ENCODE measurements around the gene CTCF. TPM values are rescaled to one million over a fixed set of nuclear protein-coding genes. Genes with fewer than 3 reads are reported as not detected.

The CTCF gene
- total and polyA plus RNA-seq, 4 experiments from 2014 or later, result 26.5 to 85.7 (median 71.2) TPM

DNA sequence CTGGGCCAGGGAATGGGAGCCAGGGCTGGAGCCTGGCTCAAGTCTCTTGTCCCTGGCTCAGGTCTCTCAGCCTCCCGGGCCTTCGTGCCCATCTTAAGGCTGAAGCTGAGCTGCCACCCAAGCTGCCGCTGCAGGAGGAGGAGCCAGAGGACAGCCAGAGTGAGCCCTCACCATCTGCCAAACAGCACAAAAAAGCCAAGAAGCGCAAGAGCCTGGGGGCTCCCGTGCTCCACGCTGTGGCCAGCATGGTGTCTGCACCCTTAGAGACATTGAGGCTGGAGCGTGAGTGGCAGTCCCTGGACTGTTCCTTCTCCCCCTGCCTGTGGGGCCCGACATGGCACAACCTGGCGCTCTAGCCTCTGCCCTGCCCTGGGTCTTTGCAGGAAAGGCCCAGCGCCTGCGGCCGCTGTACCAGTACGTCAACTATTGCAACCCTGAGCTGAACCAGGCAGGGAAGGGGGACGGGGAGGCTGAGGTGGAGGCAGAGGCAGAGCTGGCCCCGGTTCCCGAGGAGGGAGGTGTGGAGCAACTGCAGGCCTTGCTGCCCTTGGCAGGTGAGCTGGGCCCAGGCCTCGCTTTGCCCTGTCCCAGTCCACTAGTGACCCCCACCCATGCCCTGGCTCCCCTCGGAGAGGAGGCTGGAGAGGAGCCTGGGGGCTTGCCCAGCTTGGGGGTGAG lies 105.6 kb downstream of the CTCF start:
- intact Hi-C loops (cut with micrococcal nuclease), result loop anchor here (1.0 kb wide), 3 partner anchors 23 to 147 kb away; partner anchors contain the start of gene CARMIL2
- ChIA-PET POLR2A (ENCODE audit: partially characterized antibody) (interaction anchor here (0.9 to 6.9 kb wide), 14 partner anchors 10 to 186 kb away, joined by 3 to 55 read pairs (median 8); partner anchors contain the start of genes ATP6V0D1, CARMIL2 and CTCF), CTCF (ENCODE audit: partially characterized antibody) (interaction anchor here (0.8 to 10.4 kb wide), 21 partner anchors 9 to 186 kb away, joined by 3 to 143 read pairs (median 5); partner anchors contain the start of genes ACD, ATP6V0D1, CARMIL2 and GFOD2)
- DNase-seq, result peak; percentile 78 to 90 (median 82)
- H3K27ac Mint-ChIP-seq, result peak overlapping the region in 6 of 7 donors; percentile 41 to 75 (median 62)
- Histone ChIP-seq H3K9me3 (ENCODE audit: control insufficient read depth in 1 of 2, low read length in 2 of 2) (no peaks in the 10 kb centered on the region), H3K36me3 (ENCODE audit: insufficient read depth, low read length) (no peaks in the 10 kb centered on the region), H3K27me3 (ENCODE audit: insufficient read depth, low read length) (no peaks in the 10 kb centered on the region), H3K4me1 (ENCODE audit: insufficient read depth, low read length) (peaks cover 24% of the 10 kb centered on the region), H3K27ac (ENCODE audit: low read depth, low read length) (peak overlapping the region; percentile 64), H3K4me3 (ENCODE audit: low read length in 2 of 2) (peak overlapping the region in 1 of 2 donors; percentile 89)
- H3K27me3 Mint-ChIP-seq, result no peaks in the 10 kb centered on the region
- peaks cover 0 to 1% of the 10 kb centered on the region in 2 donors for H3K36me3 Mint-ChIP-seq
- peak overlapping the region; percentile 40 to 92 (median 63) for H3K4me3 Mint-ChIP-seq
- no peaks in the 10 kb centered on the region for H3K9me3 Mint-ChIP-seq
- H3K4me1 Mint-ChIP-seq, result peaks cover 8 to 49% (median 15%) of the 10 kb centered on the region in 4 donors

DNA sequence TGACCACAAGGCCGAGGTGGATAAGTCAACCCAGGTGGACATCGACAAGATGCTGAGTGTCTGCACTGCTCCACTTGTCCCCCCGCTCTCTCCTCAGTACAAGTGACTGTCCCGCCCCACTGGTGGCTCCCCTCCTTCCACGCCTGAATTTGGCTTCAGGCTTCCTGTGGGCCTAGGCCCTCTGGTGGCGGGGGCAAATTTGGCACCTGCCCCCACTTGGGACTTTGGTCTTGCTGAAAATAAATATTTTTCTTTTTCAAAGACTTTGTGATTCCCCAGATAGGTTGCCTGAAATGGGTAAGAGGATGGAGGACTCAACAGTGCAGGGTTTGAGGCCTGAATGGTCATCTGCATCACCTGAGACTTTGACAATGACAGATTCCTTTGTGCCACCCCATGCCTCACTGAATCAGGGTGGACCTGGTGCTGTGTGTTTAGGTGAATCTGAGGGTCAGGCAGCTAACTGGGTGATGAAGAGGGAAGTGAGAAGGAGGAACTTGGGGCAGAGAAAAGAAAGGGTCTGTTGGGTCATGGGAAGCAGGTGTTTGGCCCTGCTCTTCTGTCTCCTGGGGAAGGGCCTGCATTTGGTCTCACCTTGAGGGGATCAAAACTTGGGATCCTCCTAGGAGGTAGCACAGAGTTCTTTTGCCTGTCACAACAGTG lies 106.3 kb downstream of the CTCF start:
- ChIA-PET CTCF (ENCODE audit: partially characterized antibody) (interaction anchor here (0.6 to 10.4 kb wide), 23 partner anchors 9 to 187 kb away, joined by 3 to 143 read pairs (median 5); partner anchors contain the start of genes ACD, ATP6V0D1, CARMIL2 and GFOD2), POLR2A (ENCODE audit: partially characterized antibody) (interaction anchor here (1.1 to 6.9 kb wide), 9 partner anchors 16 to 155 kb away, joined by 3 to 55 read pairs (median 11); partner anchors contain the start of genes CARMIL2 and CTCF)
- peaks cover 8 to 49% (median 15%) of the 10 kb centered on the region in 4 donors for H3K4me1 Mint-ChIP-seq
- Histone ChIP-seq H3K9me3 (ENCODE audit: control insufficient read depth in 1 of 2, low read length in 2 of 2) (no peaks in the 10 kb centered on the region), H3K27me3 (ENCODE audit: insufficient read depth, low read length) (no peaks in the 10 kb centered on the region), H3K27ac (ENCODE audit: low read depth, low read length) (no peak overlapping the region), H3K36me3 (ENCODE audit: insufficient read depth, low read length) (no peaks in the 10 kb centered on the region), H3K4me1 (ENCODE audit: insufficient read depth, low read length) (peaks cover 24% of the 10 kb centered on the region), H3K4me3 (ENCODE audit: low read length in 2 of 2) (no peak overlapping the region)
- intact Hi-C loops (cut with micrococcal nuclease), result loop anchor here (1.0 kb wide), 3 partner anchors 23 to 147 kb away; partner anchors contain the start of gene CARMIL2
- peaks cover 0 to 1% of the 10 kb centered on the region in 2 donors for H3K36me3 Mint-ChIP-seq
- H3K4me3 Mint-ChIP-seq, result peak overlapping the region in 3 of 8 donors; percentile 45 to 66 (median 49)
- H3K9me3 Mint-ChIP-seq, result no peaks in the 10 kb centered on the region
- no peak for DNase-seq
- H3K27ac Mint-ChIP-seq, result peak overlapping the region in 5 of 7 donors; percentile 53 to 86 (median 64)
- H3K27me3 Mint-ChIP-seq, result no peaks in the 10 kb centered on the region

DNA sequence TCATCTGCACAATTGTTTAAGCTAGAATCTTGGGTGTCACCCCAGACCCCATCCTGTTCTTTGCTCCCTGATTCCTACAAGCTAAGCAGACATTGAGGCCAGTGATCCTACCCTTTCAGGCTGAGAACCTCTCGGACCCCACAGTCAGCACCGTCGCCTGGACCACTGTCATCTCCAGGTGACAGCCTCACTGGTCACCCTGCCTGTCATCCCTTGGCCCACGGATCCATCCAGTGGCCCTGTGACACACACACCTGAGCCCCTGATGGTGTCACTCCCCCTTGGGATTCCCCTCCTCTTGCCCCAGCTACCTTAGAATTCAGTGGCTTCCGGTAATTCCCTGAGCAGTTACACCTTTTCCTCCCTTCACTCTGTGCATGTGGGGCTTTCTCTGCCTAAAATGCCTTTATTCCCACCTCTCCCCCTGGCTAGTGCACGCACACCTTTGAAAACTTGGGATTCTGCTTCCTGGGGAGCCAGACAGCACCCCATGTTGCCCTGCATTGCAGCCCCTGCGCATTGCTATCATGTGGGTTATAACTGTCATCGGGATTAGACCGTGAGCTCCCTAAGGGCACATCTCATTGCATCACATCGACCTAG lies 107.3 kb downstream of the CTCF start:
- Mint-ChIP-seq H3K27me3 (no peaks in the 10 kb centered on the region), H3K36me3 (peaks cover 0 to 6% of the 10 kb centered on the region in 2 donors), H3K4me1 (peaks cover 7 to 50% (median 18%) of the 10 kb centered on the region in 4 donors), H3K27ac (peak overlapping the region in 3 of 7 donors; percentile 32 to 53 (median 35)), H3K9me3 (no peaks in the 10 kb centered on the region), H3K4me3 (peak overlapping the region in 2 of 8 donors; percentile 17 to 46)
- H3K4me3 ChIP-seq (ENCODE audit: low read length in 2 of 2), result no peak overlapping the region
- POLR2A ChIA-PET (ENCODE audit: partially characterized antibody), result interaction anchor here (1.2 to 6.9 kb wide), 5 partner anchors 9 to 149 kb away, joined by 5 to 55 read pairs (median 17); partner anchors contain the start of genes ACD, CTCF and PARD6A
- DNase-seq, result no peak
- intact Hi-C loops (cut with micrococcal nuclease), result no loop called here
- peaks cover 24% of the 10 kb centered on the region for H3K4me1 ChIP-seq (ENCODE audit: insufficient read depth, low read length)
- no peaks in the 10 kb centered on the region for H3K27me3 ChIP-seq (ENCODE audit: insufficient read depth, low read length)
- CTCF ChIA-PET (ENCODE audit: partially characterized antibody), result interaction anchor here (0.6 to 10.4 kb wide), 17 partner anchors 10 to 184 kb away, joined by 3 to 143 read pairs (median 3); partner anchors contain the start of genes ACD, GFOD2 and PARD6A
- H3K9me3 ChIP-seq (ENCODE audit: control insufficient read depth in 1 of 2, low read length in 2 of 2), result no peaks in the 10 kb centered on the region
- H3K36me3 ChIP-seq (ENCODE audit: insufficient read depth, low read length), result no peaks in the 10 kb centered on the region
- H3K27ac ChIP-seq (ENCODE audit: low read depth, low read length), result no peak overlapping the region

DNA sequence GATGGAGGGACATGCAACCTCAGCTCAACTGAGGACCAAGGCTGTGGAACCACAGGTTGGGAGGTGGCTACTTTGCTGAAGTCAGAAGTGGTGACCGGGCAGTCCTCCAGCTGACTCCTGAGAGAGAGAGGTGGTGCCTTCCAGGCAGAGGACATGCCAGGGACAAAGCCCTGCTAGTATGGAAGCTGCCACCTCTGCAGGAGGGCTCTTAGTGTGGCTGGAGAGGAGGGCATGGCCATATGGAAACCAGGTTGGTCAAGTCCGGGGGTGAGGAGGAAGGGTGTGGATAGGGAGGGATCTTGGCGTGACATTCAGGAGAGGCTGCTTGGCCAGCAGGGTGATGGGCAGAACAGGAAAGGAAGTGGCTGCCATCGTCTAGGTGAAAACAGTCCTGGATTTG lies 110.0 kb downstream of the CTCF start:
- Mint-ChIP-seq H3K36me3 (peaks cover 0 to 6% of the 10 kb centered on the region in 2 donors), H3K27me3 (no peaks in the 10 kb centered on the region), H3K27ac (peak overlapping the region in 6 of 7 donors; percentile 12 to 77 (median 36)), H3K9me3 (no peaks in the 10 kb centered on the region), H3K4me1 (peaks cover 5 to 28% (median 13%) of the 10 kb centered on the region in 4 donors), H3K4me3 (no peak overlapping the region)
- H3K27ac ChIP-seq (ENCODE audit: low read depth, low read length), result no peak overlapping the region
- POLR2A ChIA-PET (ENCODE audit: partially characterized antibody), result interaction anchor here (0.9 to 1.7 kb wide), 6 partner anchors 10 to 263 kb away, joined by 3 to 6 read pairs (median 4); partner anchors contain the start of gene PARD6A
- H3K9me3 ChIP-seq (ENCODE audit: control insufficient read depth in 1 of 2, low read length in 2 of 2), result no peaks in the 10 kb centered on the region
- no peaks in the 10 kb centered on the region for H3K27me3 ChIP-seq (ENCODE audit: insufficient read depth, low read length)
- CTCF ChIA-PET (ENCODE audit: partially characterized antibody), result interaction anchor here (0.6 to 10.4 kb wide), 25 partner anchors 9 to 263 kb away, joined by 3 to 143 read pairs (median 5); partner anchors contain the start of genes ACD, CTRL, EDC4 and GFOD2
- no peak for DNase-seq
- intact Hi-C loops (cut with micrococcal nuclease), result loop anchor here (2.0 kb wide), 1 partner anchor 64 kb away; no protein-coding TSS in a partner anchor
- H3K4me3 ChIP-seq (ENCODE audit: low read length in 2 of 2), result no peak overlapping the region
- H3K36me3 ChIP-seq (ENCODE audit: insufficient read depth, low read length), result no peaks in the 10 kb centered on the region
- peaks cover 11% of the 10 kb centered on the region for H3K4me1 ChIP-seq (ENCODE audit: insufficient read depth, low read length)

DNA sequence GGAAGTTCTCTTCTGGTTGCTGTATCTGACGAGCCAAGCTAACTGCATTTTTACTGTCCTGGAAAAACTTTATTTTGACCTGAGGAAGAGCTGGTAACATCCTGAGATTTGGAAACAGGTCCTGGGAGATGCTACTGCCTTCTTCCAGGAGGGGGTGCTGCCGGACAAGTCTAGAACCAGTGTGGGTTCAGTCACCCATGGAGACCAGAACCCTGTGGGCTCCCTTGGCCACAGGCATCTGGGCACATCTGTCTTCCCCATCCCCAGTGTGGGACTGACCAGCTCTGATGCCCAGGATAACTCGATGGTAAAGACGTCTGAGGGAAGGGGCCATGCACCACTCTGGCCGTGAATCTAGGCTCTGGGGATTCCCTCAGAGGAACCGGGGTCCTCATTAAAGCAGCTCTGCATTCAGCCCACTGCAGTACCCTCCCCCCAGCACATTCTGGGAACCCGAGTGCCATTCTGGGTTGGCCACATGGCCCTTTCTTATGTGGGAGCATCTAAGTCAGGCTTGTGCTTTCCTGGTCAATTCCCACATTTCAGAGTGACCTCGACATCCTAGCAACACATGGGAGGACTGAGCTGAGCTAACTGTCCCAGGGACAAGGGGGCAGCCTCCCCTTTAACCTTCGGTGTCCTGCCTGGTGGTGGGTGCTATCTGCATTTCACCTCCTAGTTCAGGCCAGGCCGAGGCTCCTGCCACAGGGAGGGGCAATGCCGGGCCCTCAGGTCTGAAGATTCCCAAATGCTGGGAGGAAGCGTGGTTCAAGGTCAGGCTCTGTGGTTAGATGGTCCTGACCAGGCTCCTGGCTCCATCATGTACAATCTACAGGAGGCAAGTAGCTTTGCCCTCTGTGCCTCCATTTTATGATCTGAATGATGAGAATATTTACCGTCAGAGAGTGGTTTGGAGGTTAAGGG lies 110.7 kb downstream of the CTCF start:
- H3K36me3 Mint-ChIP-seq, result peaks cover 0 to 8% of the 10 kb centered on the region in 2 donors
- H3K27ac ChIP-seq (ENCODE audit: low read depth, low read length), result no peak overlapping the region
- H3K4me1 Mint-ChIP-seq, result peaks cover 4 to 21% (median 9%) of the 10 kb centered on the region in 4 donors
- no peaks in the 10 kb centered on the region for H3K36me3 ChIP-seq (ENCODE audit: insufficient read depth, low read length)
- DNase-seq, result peak; percentile 40 to 60 (median 53)
- H3K27me3 Mint-ChIP-seq, result no peaks in the 10 kb centered on the region
- CTCF ChIA-PET (ENCODE audit: partially characterized antibody), result interaction anchor here (0.6 to 10.4 kb wide), 25 partner anchors 9 to 262 kb away, joined by 3 to 143 read pairs (median 5); partner anchors contain the start of genes ACD, CTRL, EDC4 and GFOD2
- H3K4me3 Mint-ChIP-seq, result no peak overlapping the region
- peak overlapping the region in 6 of 7 donors; percentile 30 to 77 (median 36) for H3K27ac Mint-ChIP-seq
- no peaks in the 10 kb centered on the region for H3K9me3 ChIP-seq (ENCODE audit: control insufficient read depth in 1 of 2, low read length in 2 of 2)
- no peak overlapping the region for H3K4me3 ChIP-seq (ENCODE audit: low read length in 2 of 2)
- POLR2A ChIA-PET (ENCODE audit: partially characterized antibody), result interaction anchor here (0.5 to 1.7 kb wide), 7 partner anchors 9 to 263 kb away, joined by 3 to 6 read pairs (median 3); partner anchors contain the start of gene PARD6A
- intact Hi-C loops (cut with micrococcal nuclease), result loop anchor here (2.0 kb wide), 1 partner anchor 64 kb away; no protein-coding TSS in a partner anchor
- no peaks in the 10 kb centered on the region for H3K9me3 Mint-ChIP-seq
- H3K4me1 ChIP-seq (ENCODE audit: insufficient read depth, low read length), result peaks cover 5% of the 10 kb centered on the region
- no peaks in the 10 kb centered on the region for H3K27me3 ChIP-seq (ENCODE audit: insufficient read depth, low read length)
